Epithelial cell of proximal tubule (primary cell): Measurements from ENCODE around the gene PTPRN2. TPM values are rescaled to one million over a fixed set of nuclear protein-coding genes. Genes with fewer than 3 reads are reported as not detected.
"Not testable (repeated sequence)": the region's sequence is repeated elsewhere in the genome, so short reads cannot be mapped to it uniquely, and the experiment has no call there.

ENCODE experiments used
- DNase-seq: peaks from one replicate; pipeline ENCODE4 v3.0.0-alpha.2; 2011; ENCODE audit warnings: low read depth
- H3K4me3 ChIP-seq: 2 replicates; pipeline ENCODE4 v1.5.1; 2011; ENCODE audit warnings: low read depth, mild to moderate bottlenecking, low read length
- total RNA-seq: library from RNA; depleted of rRNA; stranded (reverse); fragments of >200 nt; gene quantifications from 2 replicates; pipeline ENCODE4 v1.2.3, GENCODE V29; 2015
- TF ChIP-seq, protein P1 (sequence below): conservative IDR thresholded peaks from 2 replicates; pipeline ENCODE4 v1.5.1; 2012; ENCODE audit warnings: low read depth, mild to moderate bottlenecking, low read length

PTPRN2 gene
- total RNA-seq, 1 donor from 2014 or later, result 2.8 TPM

DNA sequence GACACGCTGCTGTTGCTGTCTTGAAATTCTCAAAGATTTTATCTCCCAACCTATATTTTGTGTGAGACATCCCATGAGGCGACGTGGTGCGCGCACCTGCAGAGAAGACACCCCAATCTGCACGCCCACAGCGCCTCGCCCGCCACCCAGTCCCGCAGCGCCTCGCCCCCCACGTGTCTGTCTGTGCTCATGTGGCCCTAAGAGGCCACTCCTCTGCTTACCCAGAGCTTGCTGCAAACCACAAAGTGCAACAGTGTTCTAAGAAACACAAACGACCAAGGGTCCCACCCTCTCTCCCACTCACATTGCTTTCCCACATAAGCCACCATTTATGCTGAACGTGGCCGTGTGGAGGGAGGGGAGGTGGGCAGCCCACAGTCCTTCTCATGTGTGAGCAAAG, 287.2 kb downstream of the PTPRN2 start:
- H3K4me3 ChIP-seq, result no peak overlapping the region
- TF ChIP-seq, protein P1, sequence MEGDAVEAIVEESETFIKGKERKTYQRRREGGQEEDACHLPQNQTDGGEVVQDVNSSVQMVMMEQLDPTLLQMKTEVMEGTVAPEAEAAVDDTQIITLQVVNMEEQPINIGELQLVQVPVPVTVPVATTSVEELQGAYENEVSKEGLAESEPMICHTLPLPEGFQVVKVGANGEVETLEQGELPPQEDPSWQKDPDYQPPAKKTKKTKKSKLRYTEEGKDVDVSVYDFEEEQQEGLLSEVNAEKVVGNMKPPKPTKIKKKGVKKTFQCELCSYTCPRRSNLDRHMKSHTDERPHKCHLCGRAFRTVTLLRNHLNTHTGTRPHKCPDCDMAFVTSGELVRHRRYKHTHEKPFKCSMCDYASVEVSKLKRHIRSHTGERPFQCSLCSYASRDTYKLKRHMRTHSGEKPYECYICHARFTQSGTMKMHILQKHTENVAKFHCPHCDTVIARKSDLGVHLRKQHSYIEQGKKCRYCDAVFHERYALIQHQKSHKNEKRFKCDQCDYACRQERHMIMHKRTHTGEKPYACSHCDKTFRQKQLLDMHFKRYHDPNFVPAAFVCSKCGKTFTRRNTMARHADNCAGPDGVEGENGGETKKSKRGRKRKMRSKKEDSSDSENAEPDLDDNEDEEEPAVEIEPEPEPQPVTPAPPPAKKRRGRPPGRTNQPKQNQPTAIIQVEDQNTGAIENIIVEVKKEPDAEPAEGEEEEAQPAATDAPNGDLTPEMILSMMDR, result no peak
- no peak for DNase-seq

DNA sequence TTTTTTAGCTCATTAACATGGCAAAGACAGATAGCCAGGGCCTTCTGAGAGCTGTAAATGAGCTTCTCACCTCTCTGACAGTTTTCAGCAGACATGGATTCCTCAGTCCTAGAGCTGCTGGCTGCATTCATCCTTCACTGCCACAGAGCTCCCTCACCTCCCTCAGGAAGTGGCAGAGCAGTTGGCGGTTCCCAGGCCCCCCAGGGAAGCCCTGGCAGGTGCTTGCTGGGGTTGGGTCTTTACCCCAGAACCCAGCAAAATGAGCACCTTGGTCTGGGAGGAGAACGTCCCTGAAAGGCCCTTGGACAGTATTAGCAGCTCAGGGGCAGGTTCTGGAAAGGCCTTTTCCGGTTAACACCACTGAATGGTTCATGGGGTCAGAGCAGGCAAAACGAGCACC, 288.0 kb downstream of the PTPRN2 start:
- no peak overlapping the region for H3K4me3 ChIP-seq
- no peak for DNase-seq
- TF ChIP-seq, protein P1, result no peak

DNA sequence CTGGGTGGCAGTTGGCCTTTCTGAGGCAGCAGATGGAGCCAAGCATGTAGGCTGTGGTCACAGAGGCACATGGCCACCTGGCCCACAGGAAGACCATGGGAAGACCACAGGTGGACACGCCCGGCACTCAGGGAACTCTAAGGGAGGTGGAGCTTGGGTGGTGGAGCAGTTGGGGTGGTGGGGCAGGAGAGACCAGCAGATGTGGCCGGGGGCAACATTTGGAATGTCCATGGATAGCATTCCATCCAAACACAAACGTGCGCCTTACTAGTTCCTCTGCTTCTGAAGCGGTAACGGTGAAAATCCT, 290.9 kb downstream of the PTPRN2 start:
- no peak for DNase-seq
- TF ChIP-seq, protein P1, result no peak
- no peak overlapping the region for H3K4me3 ChIP-seq

DNA sequence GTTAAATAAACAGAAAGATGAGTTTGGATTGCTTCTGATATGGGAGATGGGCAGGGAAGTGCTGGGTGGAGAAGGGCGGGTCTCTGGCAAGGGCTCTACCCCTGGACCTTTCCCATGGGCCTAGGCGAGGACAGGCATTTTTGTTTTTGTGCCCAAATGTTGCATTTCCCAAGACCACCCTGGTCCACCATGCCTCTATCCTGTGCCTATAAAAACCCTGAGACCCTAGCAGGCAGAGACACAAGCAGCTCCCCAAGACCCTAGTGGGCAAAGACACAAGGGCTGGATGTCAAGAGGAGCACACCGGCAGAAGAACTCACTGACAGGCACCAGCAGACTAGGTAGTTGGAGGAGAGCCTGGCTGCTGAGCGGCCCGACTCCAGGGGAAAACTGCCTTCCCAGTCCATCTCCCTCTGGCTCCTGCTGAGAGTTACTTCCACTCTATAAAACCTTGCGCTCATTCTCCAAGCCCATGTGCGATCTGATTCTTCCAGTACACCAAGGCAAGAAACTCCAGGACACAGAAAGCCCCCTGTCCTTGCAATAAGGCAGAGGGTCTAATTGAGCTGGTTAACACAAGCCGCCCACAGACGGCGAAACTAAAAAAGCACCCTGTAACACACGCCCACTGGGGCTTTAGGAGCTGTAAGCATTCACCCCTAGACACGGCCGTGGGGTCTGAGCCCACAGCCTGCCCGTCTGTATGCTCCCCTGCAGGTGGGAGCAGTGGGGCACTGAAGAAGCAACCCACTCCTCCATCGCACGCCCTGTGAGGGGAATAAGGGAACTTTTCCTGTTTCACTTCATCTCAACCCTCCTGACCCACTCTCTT, 291.4 kb downstream of the PTPRN2 start:
- H3K4me3 ChIP-seq, result no peak overlapping the region
- DNase-seq, result no peak
- TF ChIP-seq, protein P1, result no peak

DNA sequence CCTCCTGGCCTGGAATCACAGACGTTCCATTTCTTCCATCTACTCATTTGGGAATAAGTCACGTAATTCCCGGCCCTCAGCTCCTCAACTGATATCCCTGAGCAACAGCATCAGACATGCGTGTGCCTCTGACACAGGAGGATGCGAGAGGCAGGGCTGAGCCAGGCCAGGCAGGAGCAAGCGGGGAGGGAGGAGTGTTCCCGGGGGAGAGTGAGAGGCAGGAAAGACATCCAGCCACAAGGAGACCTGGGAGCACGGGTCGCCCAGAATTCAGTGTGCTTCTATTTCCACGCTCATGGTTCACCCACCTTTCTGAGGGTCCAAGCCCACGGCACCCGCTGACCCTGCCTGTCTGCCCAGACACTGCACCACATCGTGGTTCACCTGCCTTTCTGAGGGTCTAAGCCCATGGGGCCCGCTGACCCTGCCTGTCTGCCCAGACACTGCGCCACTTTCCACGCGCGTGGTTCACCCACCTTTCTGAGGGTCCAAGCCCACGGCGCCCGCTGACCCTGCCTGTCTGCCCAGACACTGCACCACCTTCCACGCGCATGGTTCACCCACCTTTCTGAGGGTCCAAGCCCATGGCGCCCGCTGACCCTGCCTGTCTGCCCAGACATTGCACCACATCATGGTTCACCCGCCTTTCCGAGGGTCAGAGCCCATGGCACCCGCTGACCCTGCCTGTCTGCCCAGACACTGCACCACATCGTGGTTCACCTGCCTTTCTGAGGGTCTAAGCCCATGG, 293.0 kb downstream of the PTPRN2 start:
- not testable (repeated sequence) for H3K4me3 ChIP-seq, DNase-seq

DNA sequence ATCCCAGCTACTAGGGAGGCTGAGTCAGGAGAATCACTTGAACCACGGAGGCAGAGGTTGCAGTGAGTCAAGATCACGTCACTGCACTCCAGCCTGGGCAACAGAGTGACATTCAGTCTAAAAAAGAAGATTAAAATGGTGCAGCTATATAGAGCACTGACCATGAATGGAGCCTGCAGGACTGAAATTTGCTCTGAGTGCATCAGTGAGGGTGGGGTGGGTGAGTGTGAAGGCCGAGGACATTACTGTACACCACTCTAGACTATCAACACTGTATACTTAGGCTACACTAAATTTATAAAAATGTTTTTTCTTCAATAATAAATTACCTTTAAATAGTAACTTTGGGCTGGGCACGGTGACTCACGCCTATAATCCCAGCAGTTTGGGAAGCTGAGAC, 294.7 kb downstream of the PTPRN2 start:
- TF ChIP-seq, protein P1, result no peak
- DNase-seq, result no peak
- no peak overlapping the region for H3K4me3 ChIP-seq

DNA sequence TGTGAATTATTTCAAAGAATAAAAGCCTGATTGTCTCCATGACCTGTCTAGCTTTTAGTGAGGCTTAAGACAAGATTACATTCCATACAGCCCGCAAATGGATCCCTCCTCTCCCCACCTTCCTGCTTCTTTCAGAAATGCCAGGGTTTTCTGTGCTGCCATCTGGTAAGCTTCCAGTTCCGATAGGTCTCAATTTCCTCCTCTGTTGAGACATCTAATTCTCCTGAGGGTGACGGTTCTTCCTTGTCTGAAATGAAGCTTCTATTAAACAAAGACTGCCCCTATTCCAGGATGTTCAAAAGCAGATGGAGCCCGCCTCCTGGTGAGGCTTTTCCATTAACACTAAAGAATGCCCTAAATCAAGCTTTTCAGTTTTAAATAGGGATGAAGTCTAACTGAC, 295.6 kb downstream of the PTPRN2 start:
- no peak for DNase-seq
- TF ChIP-seq, protein P1, result no peak
- H3K4me3 ChIP-seq, result no peak overlapping the region
